ENCODE data around the gene CCDC85C. TPM values are rescaled to one million over a fixed set of nuclear protein-coding genes. Genes with fewer than 3 reads are reported as not detected.

The CCDC85C gene
- total RNA-seq, 1 experiment from 2014 or later, result 33.2 TPM

- no peak overlapping the region for H3K9ac ChIP-seq (ENCODE audit: extremely low read depth, insufficient read length, low read length)
- no peaks in the 10 kb centered on the region for H3K27me3 ChIP-seq (ENCODE audit: insufficient read depth, low read length)
- no peak overlapping the region for H3K23ac ChIP-seq (ENCODE audit: insufficient read length, low read depth, low read length)
- no peak overlapping the region for H4K91ac ChIP-seq (ENCODE audit: insufficient read length, low read depth, low read length)
- peaks cover 11% of the 10 kb centered on the region for H3K79me1 ChIP-seq (ENCODE audit: insufficient read depth, low read depth, low read length, poor library complexity, severe bottlenecking)
- Mint-ChIP-seq H3K4me3 (no peak overlapping the region), H3K9me3 (no peaks in the 10 kb centered on the region), H3K4me1 (peaks cover 31 to 39% of the 10 kb centered on the region in 2 experiments), H3K27ac (peak overlapping the region in 2 of 3 experiments; percentile 1 to 24; a peak in 2 of 7 replicates), H3K36me3 (ENCODE audit: insufficient read depth in 1 of 3, low read depth in 3 of 3) (no peaks in the 10 kb centered on the region), H3K27me3 (ENCODE audit: low read depth) (no peaks in the 10 kb centered on the region)
- H2AK5ac ChIP-seq (ENCODE audit: insufficient read length, low read length), result no peak overlapping the region
- H4K20me1 ChIP-seq (ENCODE audit: control insufficient read depth, insufficient read depth, insufficient read length), result no peaks in the 10 kb centered on the region
- no peak overlapping the region for H4K5ac ChIP-seq (ENCODE audit: insufficient read length, low read depth, low read length)
- no peak overlapping the region for H2AFZ ChIP-seq (ENCODE audit: low read length)
- H3K4ac ChIP-seq (ENCODE audit: low read depth, low read length), result no peak overlapping the region
- H3K9me3 ChIP-seq (ENCODE audit: control insufficient read depth, low read depth, low read length), result no peaks in the 10 kb centered on the region
- no peak overlapping the region for H3K56ac ChIP-seq (ENCODE audit: insufficient read length, low read depth, low read length)
- H3K18ac ChIP-seq (ENCODE audit: insufficient read length, low read depth, low read length), result no peak overlapping the region
- no peak for DNase-seq
- no peak for TF ChIP-seq CTCF (conservative IDR thresholded peaks at IDR 0.05)
- H3K79me2 ChIP-seq (ENCODE audit: insufficient read depth, low read length), result peaks cover 50% of the 10 kb centered on the region; the same call in 1 of the 2 replicates
- no peak overlapping the region for H2BK120ac ChIP-seq (ENCODE audit: low read depth, low read length, poor library complexity, severe bottlenecking)
- no peak overlapping the region for H4K8ac ChIP-seq (replicated peaks; ENCODE audit: insufficient read length, low read depth, low read length)
- no peak overlapping the region for H2BK15ac ChIP-seq (ENCODE audit: low read depth, low read length)
- H3K14ac ChIP-seq (ENCODE audit: insufficient read depth, low read length), result no peak overlapping the region
- H3K4me1 ChIP-seq (ENCODE audit: insufficient read depth, low read length), result peaks cover 2% of the 10 kb centered on the region; the same call in 1 of the 2 replicates
- H2BK20ac ChIP-seq (ENCODE audit: low read depth, low read length, poor library complexity, severe bottlenecking), result no peak overlapping the region
- H3K27ac ChIP-seq (ENCODE audit: insufficient read length, low read depth, low read length), result no peak overlapping the region
- no peak overlapping the region for H2BK12ac ChIP-seq (ENCODE audit: insufficient read length, low read depth, low read length)
- H3K4me2 ChIP-seq (ENCODE audit: insufficient read depth, insufficient read length, low read length), result no peak overlapping the region
- H3K23me2 ChIP-seq (ENCODE audit: insufficient read length, low read depth, low read length, poor library complexity, severe bottlenecking), result no peaks in the 10 kb centered on the region
- H2BK5ac ChIP-seq (ENCODE audit: insufficient read length, low read length), result no peak overlapping the region
- WGBS (ENCODE audit: extremely low coverage, insufficient read length, low lambda C conversion rate), result no CpG with 5 or more reads among the region's 3 CpGs
- H3T11ph ChIP-seq (ENCODE audit: low read length), result no peak overlapping the region
These were observed 130.5 kb downstream of the CCDC85C start for GRCh38 chr14:99473458-99473857.
